Adipocyte (in vitro differentiated cells): ENCODE measurements around the gene GLP2R.
"Not testable (repeated sequence)": the region's sequence is repeated elsewhere in the genome, so short reads cannot be mapped to it uniquely, and the experiment has no call there.

Experiments
- DNase-seq: peaks from one replicate; pipeline ENCODE4 v3.0.0-alpha.2; 2015; ENCODE audit warnings: low read depth
- H3K27me3 ChIP-seq: replicated peaks from 2 replicates; pipeline ENCODE4 v1.7.0; 2013; ENCODE audit warnings: mild to moderate bottlenecking, low read length, moderate library complexity; ENCODE audit not compliant: control insufficient read depth, insufficient read depth
- H3K36me3 ChIP-seq: 2 replicates; pipeline ENCODE4 v1.7.0; 2013; ENCODE audit warnings: low read length, mild to moderate bottlenecking, moderate library complexity; ENCODE audit not compliant: control insufficient read depth, insufficient read depth, severe bottlenecking
- H3K4me1 ChIP-seq: 2 replicates; pipeline ENCODE4 v1.7.0; 2013; ENCODE audit warnings: mild to moderate bottlenecking, low read length, moderate library complexity; ENCODE audit not compliant: control insufficient read depth, insufficient read depth
- H3K4me3 ChIP-seq: 2 replicates; pipeline ENCODE4 v1.7.0; 2013; ENCODE audit warnings: mild to moderate bottlenecking, low read length, moderate library complexity
- H3K9ac ChIP-seq: 2 replicates; pipeline ENCODE4 v1.7.0; 2013; ENCODE audit warnings: mild to moderate bottlenecking, low read length, moderate library complexity
- H3K9me3 ChIP-seq: 2 replicates; pipeline ENCODE4 v1.7.0; 2013; ENCODE audit warnings: mild to moderate bottlenecking, low read length, moderate library complexity; ENCODE audit not compliant: control insufficient read depth

Gene GLP2R

GRCh38 chr17:9825641-9826150 is at the start of gene GLP2R:
Gene GLP2R (plus strand): TSS chr17:9825924. CDS start chr17:9826064, 140 bp downstream.
- Histone ChIP-seq H3K36me3 (no peaks in the 10 kb centered on the region), H3K4me3 (no peak within 1 kb of the TSS), H3K9ac (no peak within 1 kb of the TSS), H3K27me3 (peaks cover 29% of the 10 kb centered on the region), H3K4me1 (peaks cover 3% of the 10 kb centered on the region), H3K9me3 (no peaks in the 10 kb centered on the region)
- no peak for DNase-seq

GRCh38 chr17:9776911-9777310 is 48.8 kb upstream of the GLP2R start:
- Histone ChIP-seq H3K27me3 (peaks cover 44% of the 10 kb centered on the region), H3K4me1 (no peaks in the 10 kb centered on the region), H3K36me3 (no peaks in the 10 kb centered on the region), H3K9ac (no peak overlapping the region), H3K4me3 (no peak overlapping the region), H3K9me3 (peaks cover 10% of the 10 kb centered on the region)
- DNase-seq: no peak

GRCh38 chr17:9780552-9780951 is 45.2 kb upstream of the GLP2R start:
- Histone ChIP-seq H3K36me3 (no peaks in the 10 kb centered on the region), H3K9ac (no peak overlapping the region), H3K27me3 (peaks cover 31% of the 10 kb centered on the region), H3K9me3 (peaks cover 10% of the 10 kb centered on the region), H3K4me1 (no peaks in the 10 kb centered on the region), H3K4me3 (no peak overlapping the region)
- no peak for DNase-seq

- peaks cover 31% of the 10 kb centered on the region for H3K27me3 ChIP-seq
- no peaks in the 10 kb centered on the region for H3K36me3 ChIP-seq
- no peaks in the 10 kb centered on the region for H3K9me3 ChIP-seq
- no peaks in the 10 kb centered on the region for H3K4me1 ChIP-seq
- no peak overlapping the region for H3K9ac ChIP-seq
- no peak overlapping the region for H3K4me3 ChIP-seq
- DNase-seq: no peak
These were observed 42.7 kb upstream of the GLP2R start for GRCh38 chr17:9783050-9783449.

- H3K36me3 ChIP-seq, H3K4me3 ChIP-seq, H3K9ac ChIP-seq, DNase-seq, H3K9me3 ChIP-seq, H3K4me1 ChIP-seq: not testable (repeated sequence)
- peaks cover 30% of the 10 kb centered on the region for H3K27me3 ChIP-seq
These were observed 42.3 kb upstream of the GLP2R start for GRCh38 chr17:9783465-9783864.

- H3K9me3 ChIP-seq: no peaks in the 10 kb centered on the region
- H3K36me3 ChIP-seq: no peaks in the 10 kb centered on the region
- no peak for DNase-seq
- no peak overlapping the region for H3K4me3 ChIP-seq
- H3K4me1 ChIP-seq: no peaks in the 10 kb centered on the region
- H3K27me3 ChIP-seq: peaks cover 23% of the 10 kb centered on the region
- no peak overlapping the region for H3K9ac ChIP-seq
These were observed 41.2 kb upstream of the GLP2R start for GRCh38 chr17:9784544-9784943.

- H3K27me3 ChIP-seq: peaks cover 2% of the 10 kb centered on the region
- no peaks in the 10 kb centered on the region for H3K9me3 ChIP-seq
- no peak overlapping the region for H3K4me3 ChIP-seq
- H3K36me3 ChIP-seq: no peaks in the 10 kb centered on the region
- H3K9ac ChIP-seq: no peak overlapping the region
- H3K4me1 ChIP-seq: peaks cover 4% of the 10 kb centered on the region
- DNase-seq: no peak
These were observed 37.1 kb upstream of the GLP2R start for GRCh38 chr17:9788601-9789000.

- Histone ChIP-seq H3K36me3 (no peaks in the 10 kb centered on the region), H3K4me3 (no peak overlapping the region)
- no peak for DNase-seq
These were observed 35.4 kb upstream of the GLP2R start for GRCh38 chr17:9790316-9790715.

GRCh38 chr17:9790889-9791876 is 34.5 kb upstream of the GLP2R start, which contains the start of gene DHRS7C:
Gene DHRS7C (minus strand): TSS chr17:9791592. CDS start chr17:9791284, 308 bp downstream.
- DNase-seq: no peak
- H3K4me1 ChIP-seq: peaks cover 4% of the 10 kb centered on the region
- H3K9me3 ChIP-seq: no peaks in the 10 kb centered on the region
- peaks cover 2% of the 10 kb centered on the region for H3K27me3 ChIP-seq
- no peak within 1 kb of the TSS for H3K4me3 ChIP-seq
- no peaks in the 10 kb centered on the region for H3K36me3 ChIP-seq
- H3K9ac ChIP-seq: no peak within 1 kb of the TSS

More at GRCh38 chr17:9790316-9790715, 35.4 kb upstream of the GLP2R start:
- Histone ChIP-seq H3K4me1 (peaks cover 4% of the 10 kb centered on the region), H3K27me3 (peaks cover 2% of the 10 kb centered on the region), H3K9me3 (no peaks in the 10 kb centered on the region), H3K9ac (no peak overlapping the region)

- Histone ChIP-seq H3K4me3 (no peak overlapping the region), H3K9me3 (no peaks in the 10 kb centered on the region), H3K27me3 (peaks cover 2% of the 10 kb centered on the region), H3K4me1 (peaks cover 4% of the 10 kb centered on the region), H3K36me3 (no peaks in the 10 kb centered on the region), H3K9ac (no peak overlapping the region)
- no peak for DNase-seq
These were observed 33.4 kb upstream of the GLP2R start for GRCh38 chr17:9792181-9792840.

GRCh38 chr17:9798008-9798407 is 27.7 kb upstream of the GLP2R start:
- no peaks in the 10 kb centered on the region for H3K4me1 ChIP-seq
- no peak overlapping the region for H3K9ac ChIP-seq
- no peak overlapping the region for H3K4me3 ChIP-seq

More at GRCh38 chr17:9798008-9798407, 27.7 kb upstream of the GLP2R start:
- DNase-seq: no peak
- H3K9me3 ChIP-seq: no peaks in the 10 kb centered on the region
- peaks cover 20% of the 10 kb centered on the region for H3K27me3 ChIP-seq
- H3K36me3 ChIP-seq: no peaks in the 10 kb centered on the region
